Mononuclear cell (primary cell): Measurements from ENCODE around the gene DDA1. TPM values are rescaled to one million over a fixed set of nuclear protein-coding genes. Genes with fewer than 3 reads are reported as not detected.

Experiments used
- H3K27me3 ChIP-seq: 2 replicates; pipeline ENCODE4 v1.6.0; 2011; ENCODE audit warnings: low read length, control low read depth; ENCODE audit not compliant: insufficient read depth
- H3K4me1 ChIP-seq: 2 replicates; pipeline ENCODE4 v1.5.1; 2011; ENCODE audit warnings: mild to moderate bottlenecking, low read length, control low read depth; ENCODE audit not compliant: insufficient read depth
- H3K4me3 ChIP-seq: 2 replicates; pipeline ENCODE4 v1.5.1; 2011; ENCODE audit warnings: mild to moderate bottlenecking, low read length, moderate library complexity
- H3K9me3 ChIP-seq: 2 replicates; pipeline ENCODE4 v1.5.1; 2011; ENCODE audit warnings: low read depth, mild to moderate bottlenecking, control low read depth, low read length
- total RNA-seq: library from RNA; depleted of rRNA; stranded (reverse); fragments of >200 nt; gene quantifications from one replicate; pipeline ENCODE4 v1.2.3, GENCODE V29; 2012

DDA1 gene
- total RNA-seq, 1 donor, result 13.7 TPM

DNA sequence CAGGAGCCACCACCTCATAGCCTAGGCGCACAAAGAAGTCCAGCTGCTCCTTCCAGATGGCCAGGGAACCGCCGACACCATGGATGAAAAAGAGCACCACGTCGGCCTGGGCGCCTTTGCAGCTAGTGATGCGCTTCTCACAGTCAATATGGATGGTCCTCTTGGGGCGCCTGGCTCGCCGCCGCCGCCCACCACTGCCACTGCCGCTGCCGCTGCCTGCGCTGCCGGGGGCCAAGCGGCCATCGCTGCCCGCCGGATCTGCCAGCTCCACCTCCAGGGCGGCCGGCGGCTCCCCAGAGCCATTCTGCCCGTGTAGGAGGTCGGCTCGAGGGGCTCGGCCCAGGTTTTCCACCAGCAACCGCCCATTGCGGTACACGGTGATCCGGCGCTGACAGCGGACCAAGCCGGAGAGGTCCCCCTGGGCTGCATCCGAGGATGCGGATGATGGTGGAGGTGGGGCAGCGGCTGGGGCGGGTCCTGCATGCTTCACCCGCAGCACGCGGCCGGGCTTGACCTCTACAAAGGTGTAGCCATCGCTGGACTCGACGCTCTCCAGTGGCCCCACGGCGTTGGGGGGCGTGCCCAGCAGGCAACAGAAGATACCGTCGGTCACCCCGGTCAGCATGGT, 8.3 kb upstream of the DDA1 start:
- H3K4me3 ChIP-seq, result no peak overlapping the region
- H3K4me1 ChIP-seq, result peaks cover 35% of the 10 kb centered on the region
- H3K9me3 ChIP-seq, result no peaks in the 10 kb centered on the region
- no peaks in the 10 kb centered on the region for H3K27me3 ChIP-seq

DNA sequence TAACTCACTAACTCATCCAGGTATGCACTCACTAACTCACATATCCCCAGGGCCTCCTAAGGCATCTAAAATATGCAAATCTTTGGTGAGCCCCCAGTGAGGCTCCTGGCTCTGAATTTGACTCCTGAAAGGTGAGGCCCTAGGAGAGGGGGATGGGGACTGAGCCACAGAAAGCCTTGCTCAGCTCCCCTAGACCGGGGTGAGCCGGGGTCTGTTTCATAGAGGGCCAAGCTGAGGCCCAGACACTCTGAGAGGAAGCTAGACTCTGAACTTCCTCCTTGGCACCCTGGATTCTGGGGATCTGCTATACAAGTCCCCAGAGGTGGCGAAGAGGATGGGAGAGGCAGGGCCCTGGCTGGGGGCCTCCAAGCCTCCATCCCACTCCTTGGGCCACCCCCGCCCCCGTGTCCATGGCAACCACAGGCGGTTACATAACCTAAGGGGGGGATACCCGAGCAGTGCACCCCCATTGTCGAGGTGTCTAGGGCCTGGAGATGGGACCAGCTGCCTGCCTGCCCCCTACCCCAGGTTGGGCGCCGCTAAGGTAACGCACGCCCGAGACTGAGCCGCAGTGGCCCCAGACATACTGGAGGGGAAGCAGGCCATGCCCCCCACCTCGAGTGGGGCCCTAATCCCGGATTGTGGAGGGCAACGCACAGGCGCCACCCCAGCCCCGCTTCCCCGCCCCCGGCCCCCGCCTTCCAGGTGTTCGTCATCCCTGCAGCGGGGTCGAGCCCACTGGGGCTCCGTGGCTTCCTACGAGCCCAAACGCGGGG, 6.8 kb upstream of the DDA1 start:
- H3K4me3 ChIP-seq, result peak overlapping the region; percentile 59
- H3K9me3 ChIP-seq, result no peaks in the 10 kb centered on the region
- H3K4me1 ChIP-seq, result peaks cover 44% of the 10 kb centered on the region
- H3K27me3 ChIP-seq, result no peaks in the 10 kb centered on the region

DNA sequence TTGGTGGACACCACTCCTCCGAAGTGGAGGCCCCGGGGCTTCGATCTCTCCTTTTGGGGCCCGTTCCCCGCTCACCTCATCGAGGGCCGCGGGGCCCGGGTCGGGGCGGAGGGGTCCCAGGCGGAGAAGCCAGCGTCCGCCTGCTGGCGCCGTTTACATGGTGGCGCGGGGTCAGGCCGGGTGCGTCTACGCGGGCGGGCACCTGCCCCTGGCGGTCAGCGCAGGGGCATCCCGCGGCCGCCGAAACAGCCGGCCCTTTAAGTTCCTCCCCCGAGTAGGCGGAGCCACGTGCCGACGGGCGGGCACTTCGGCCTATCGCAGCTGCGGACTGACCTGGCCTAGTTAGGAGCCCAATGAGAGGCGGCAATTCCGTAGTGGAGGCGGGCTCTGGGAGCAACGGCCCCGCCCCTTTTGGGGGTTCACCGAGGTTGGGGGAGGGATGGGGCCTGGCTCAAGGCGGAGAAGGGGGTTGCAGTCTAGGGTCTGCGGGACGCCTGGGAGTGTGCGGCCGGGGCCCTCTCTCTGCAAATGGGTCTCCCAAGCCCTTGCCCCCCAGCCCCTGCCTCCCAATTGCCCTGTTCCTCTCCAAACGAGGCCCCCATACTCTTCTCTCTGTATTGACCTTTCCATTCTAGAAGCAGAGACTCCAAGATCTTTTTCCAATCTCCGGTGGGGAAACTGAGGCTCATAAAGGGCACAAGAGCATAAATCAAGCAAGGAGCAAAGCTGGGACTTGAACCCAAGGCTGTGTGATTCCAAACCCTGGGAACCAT, 6.0 kb upstream of the DDA1 start, which contains the start of gene ABHD8:
TSS of gene ABHD8 (minus strand) at position 259 of the 773 bp plus-strand sequence. CDS start 1,809 bp downstream, outside the sequence.
- no peaks in the 10 kb centered on the region for H3K9me3 ChIP-seq
- H3K27me3 ChIP-seq, result no peaks in the 10 kb centered on the region
- H3K4me1 ChIP-seq, result peaks cover 44% of the 10 kb centered on the region
- peak within 1 kb of the TSS; percentile 59 for H3K4me3 ChIP-seq

DNA sequence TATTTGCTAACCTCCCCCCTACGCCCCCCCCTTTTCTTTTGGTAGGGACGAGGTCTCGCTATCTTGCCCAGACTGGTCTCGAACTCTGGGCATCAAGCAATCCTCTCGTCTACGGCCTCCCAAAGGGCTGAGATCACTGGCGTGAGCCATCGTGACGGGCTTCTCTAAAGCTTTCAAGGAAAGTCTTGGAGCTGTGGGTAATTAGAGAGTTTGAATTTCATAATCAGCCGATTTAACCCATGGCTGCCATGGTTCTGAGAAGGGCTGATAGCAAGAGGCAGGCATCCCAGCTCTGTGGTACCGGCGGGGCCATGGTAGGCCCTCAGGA, 5.5 kb upstream of the DDA1 start:
- H3K27me3 ChIP-seq, result no peaks in the 10 kb centered on the region
- no peak overlapping the region for H3K4me3 ChIP-seq
- peaks cover 47% of the 10 kb centered on the region for H3K4me1 ChIP-seq
- H3K9me3 ChIP-seq, result no peaks in the 10 kb centered on the region

DNA sequence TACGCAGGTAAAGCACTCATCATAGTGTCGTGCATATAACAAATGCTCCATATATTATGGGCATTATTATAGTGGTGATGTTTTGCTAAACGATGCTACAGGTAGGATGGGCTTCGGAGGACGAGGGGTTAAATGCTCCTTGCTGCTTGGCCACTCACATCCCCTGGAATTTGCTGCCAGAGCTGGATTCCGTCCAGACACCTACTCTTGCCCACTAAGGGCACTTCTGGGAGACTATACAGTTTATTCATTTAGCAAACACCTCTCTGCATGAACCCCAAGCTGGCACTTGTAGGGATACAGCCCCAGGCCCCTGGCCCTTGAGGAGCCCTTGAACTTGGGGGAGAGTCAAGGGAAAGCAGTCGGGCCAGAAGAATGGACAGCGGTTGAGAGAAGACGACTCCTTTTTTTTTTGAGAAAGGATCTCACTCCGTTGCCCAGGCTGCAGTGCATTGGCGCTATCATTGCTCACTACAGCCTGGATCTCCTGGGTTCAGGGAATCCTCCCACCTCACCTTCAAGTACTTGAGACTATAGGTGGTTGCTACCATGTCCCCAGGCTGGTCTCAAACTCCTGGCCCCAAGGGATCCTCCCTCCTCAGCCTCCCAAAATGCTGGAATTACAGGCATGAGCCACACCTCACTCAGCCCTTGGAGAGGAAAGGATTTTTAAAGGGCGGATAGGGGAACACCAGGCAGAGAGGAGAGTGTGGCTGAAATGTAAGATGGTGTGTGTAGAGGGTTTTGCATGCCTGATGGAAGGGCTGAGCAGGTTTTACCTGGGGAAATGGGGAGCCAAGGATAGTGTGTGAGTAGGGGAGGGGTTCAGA, 4.8 kb upstream of the DDA1 start:
- H3K4me1 ChIP-seq, result peaks cover 50% of the 10 kb centered on the region
- H3K4me3 ChIP-seq, result no peak overlapping the region
- H3K27me3 ChIP-seq, result no peaks in the 10 kb centered on the region

DNA sequence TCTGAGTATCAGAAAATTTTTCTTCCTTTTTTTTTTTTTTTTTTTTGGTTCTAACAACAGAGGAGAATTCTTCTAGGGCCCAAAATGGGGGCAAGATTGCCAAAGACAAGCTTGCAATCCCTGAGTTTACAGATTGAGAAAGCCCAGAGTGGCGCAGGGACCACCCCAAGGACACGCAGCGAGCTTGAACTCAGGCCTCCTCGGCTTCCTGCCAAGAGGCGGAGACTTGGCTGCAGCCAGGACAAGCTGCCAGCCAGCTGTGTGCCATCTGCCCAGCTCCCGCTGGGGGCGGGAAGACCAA, 4.2 kb upstream of the DDA1 start:
- H3K27me3 ChIP-seq, result no peaks in the 10 kb centered on the region
- H3K9me3 ChIP-seq, result no peaks in the 10 kb centered on the region
- peaks cover 56% of the 10 kb centered on the region for H3K4me1 ChIP-seq
- H3K4me3 ChIP-seq, result peak overlapping the region; percentile 56

More for the DNA sequence above, 4.8 kb upstream of the DDA1 start:
- no peaks in the 10 kb centered on the region for H3K9me3 ChIP-seq

DNA sequence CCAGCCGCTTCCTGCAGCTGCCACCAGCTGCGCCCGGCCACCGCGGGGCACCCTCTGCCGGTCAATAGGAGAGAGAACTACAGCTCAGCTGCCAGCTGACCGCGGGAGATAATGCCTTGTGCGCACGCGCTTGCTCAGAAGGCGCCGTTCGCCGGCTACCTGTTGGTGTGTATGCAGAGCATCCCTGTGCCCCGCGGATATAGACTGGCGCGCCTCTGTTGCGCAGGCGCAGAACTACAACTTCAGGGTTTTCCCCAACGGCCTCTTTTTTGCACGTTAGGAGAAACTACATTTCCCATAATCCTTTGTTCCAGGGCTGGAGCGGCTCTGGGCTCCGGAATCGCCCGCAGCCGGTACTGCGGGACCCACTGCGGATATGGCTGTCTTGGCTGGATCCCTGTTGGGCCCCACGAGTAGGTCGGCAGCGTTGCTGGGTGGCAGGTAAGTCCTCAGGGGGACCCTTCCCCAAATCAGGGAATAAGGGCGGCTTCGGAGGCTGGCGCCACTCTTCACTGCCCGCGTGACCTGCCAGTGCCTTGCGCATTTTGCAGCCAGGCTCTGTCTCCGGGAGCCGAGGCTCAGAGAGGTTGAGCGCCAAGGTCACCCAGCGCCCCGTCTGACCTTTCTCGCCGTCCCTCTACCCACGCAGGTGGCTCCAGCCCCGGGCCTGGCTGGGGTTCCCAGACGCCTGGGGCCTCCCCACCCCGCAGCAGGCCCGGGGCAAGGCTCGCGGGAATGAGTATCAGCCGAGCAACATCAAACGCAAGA, 3.7 kb upstream of the DDA1 start, which contains the start of gene MRPL34:
TSS of gene MRPL34 (plus strand) at position 356 of the 768 bp plus-strand sequence. CDS start at position 377, 21 bp downstream.
- Histone ChIP-seq H3K4me3 (peak within 1 kb of the TSS; percentile 56), H3K4me1 (peaks cover 61% of the 10 kb centered on the region), H3K9me3 (no peaks in the 10 kb centered on the region), H3K27me3 (no peaks in the 10 kb centered on the region)

DNA sequence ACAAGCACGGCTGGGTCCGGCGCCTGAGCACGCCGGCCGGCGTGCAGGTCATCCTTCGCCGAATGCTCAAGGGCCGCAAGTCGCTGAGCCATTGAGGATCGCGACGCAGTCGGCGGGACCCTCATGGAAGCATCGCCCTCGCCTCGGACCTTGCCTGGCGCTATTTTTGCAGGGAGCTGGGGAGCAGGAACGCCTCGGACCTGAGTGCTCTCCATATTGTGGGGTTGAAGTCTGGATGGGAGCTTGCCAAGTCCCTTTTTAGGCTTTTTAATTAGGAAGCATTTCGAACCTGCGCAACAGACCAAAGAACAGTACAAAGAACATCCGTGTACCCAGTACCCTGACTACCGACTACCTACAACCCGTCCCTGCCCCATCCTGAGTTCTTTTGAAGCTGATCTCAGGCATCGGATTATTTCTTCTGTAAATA, 3.1 kb upstream of the DDA1 start:
- peak overlapping the region; percentile 56 for H3K4me3 ChIP-seq
- H3K27me3 ChIP-seq, result no peaks in the 10 kb centered on the region
- peaks cover 64% of the 10 kb centered on the region for H3K4me1 ChIP-seq
- H3K9me3 ChIP-seq, result no peaks in the 10 kb centered on the region

DNA sequence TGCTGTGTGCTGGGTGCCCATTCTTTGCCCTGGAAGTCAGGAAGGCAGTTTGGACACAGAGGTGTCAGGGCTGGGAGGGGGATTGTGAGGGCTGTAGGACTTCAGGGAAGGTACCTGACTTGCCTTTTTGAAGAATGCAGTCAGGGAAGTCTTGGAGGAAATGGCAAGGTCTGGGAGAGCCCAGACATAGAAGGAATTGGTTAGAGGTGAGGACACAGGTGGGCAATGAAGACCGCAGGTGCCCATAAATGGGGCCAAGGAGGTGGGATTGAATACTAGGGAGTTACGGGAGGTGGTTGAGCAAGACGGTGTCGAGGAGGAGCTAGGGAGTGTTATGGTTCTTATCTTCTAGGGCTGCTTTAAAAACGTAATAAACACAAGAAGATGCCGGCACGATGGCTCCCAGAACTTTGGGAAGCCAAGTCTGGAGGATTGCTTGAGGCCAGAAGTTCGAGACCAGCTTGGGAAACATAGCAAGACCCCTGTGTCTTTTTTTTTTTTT, 1.4 kb upstream of the DDA1 start:
- H3K4me1 ChIP-seq, result peaks cover 53% of the 10 kb centered on the region
- H3K4me3 ChIP-seq, result no peak overlapping the region
- no peaks in the 10 kb centered on the region for H3K27me3 ChIP-seq
- no peaks in the 10 kb centered on the region for H3K9me3 ChIP-seq

DNA sequence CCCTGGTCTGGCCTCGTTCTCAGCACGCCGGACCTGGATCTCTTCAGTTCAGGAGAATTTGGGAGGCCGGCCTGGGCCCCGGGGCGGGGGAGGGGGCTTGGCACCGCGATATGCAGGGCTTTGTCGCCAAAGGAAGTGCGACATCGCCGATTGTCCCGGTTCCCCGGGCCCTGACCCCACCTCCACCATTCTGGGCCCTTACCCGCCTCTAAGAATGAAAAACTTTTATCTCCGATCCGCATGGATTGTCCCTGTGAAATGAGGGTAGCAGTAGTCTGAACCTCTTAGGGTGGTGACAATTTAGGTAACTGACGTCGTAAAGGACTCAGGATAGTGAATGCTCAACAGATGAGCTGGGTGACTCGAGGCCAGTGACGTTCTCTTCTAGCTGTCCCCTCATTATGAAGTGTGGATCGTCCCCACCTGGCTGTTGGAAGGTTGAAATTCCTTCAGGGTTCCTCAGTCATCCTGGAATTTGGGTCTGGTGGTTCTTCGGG, 650 bp downstream of the DDA1 start:
- H3K4me3 ChIP-seq, result peak overlapping the region; percentile 87
- H3K27me3 ChIP-seq, result no peaks in the 10 kb centered on the region
- H3K9me3 ChIP-seq, result no peaks in the 10 kb centered on the region
- H3K4me1 ChIP-seq, result peaks cover 35% of the 10 kb centered on the region

DNA sequence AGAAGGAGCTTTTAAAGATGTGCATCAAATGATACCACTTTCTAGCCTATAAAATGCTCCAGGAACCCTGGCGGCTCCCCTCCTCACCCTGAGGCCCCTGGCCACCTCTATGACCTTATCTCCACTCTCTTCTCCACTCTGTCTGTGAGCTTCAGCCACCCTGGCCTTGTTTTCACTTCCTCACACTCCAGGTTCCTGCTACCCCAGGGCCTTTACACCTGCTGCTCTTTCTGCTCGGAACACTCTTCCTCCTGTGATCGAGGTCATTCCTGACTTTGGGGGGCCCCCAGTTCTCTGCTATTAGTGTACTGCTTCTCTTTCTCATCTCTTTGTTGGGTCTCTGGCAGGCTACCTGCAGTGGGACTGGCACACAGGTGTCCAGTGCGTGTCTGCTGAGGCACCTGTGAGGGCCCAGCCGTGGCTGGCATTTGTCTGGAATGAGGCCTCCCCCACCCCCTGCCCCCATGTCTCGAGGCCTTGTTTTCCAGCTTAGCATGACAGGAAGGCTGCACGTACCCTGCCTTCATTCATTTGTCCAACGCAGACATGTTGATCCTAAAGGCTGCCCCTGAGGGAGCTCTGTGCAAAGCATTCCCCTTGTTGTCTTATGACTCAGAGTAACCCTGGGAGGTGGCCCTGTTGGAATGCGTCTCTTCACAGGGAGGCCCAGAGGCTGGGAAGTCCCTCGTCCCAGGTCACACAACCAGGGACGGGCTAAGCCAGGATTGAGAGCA, 2.3 kb downstream of the DDA1 start:
- Histone ChIP-seq H3K27me3 (no peaks in the 10 kb centered on the region), H3K4me1 (peaks cover 24% of the 10 kb centered on the region), H3K9me3 (no peaks in the 10 kb centered on the region), H3K4me3 (no peak overlapping the region)

DNA sequence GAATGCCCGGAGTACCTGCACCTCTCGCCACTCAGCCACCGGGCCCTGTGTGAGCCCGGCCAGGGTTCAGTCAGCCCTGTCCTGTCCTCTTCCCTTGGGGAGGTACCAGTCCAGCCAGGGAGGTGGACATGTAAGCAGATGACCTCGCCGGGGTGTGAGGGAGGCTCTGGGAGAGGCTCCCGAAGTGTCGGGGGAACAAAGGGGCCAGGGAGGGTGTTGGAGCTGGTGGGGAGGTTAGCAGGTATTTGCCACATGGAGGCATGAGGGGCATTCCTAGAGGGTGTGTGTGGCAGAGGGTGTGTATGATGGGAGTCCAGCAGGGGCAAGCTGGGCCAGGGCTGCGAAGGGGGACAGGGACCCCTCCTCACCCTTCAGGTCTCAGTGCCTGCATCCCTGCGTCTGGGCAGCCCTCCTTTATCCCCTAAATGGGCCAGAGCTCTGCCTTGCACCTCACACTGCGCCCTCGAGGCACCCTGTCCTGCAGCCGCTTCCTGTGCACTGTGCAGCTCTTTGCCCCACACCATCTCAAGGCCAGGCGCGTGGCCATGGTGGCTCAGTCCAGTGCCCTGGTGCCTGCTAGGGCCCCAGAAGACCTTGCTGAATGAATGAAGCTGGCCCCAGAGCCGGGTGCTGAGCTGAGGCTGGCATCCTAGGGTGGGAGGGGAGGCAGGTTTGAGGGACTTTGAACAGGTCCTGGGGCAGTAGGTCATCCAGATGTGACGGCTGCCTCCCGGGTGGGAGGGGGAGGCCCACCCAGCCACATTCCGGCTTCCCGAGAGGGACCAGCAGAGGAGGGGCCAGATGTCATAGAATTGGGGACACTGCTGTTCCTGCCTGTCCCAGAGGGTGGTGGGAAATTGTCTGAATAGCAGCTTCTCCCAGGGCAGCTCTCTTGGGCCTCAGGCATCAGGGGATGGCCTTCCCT, 3.1 kb downstream of the DDA1 start:
- Histone ChIP-seq H3K9me3 (no peaks in the 10 kb centered on the region), H3K4me1 (peaks cover 27% of the 10 kb centered on the region), H3K27me3 (no peaks in the 10 kb centered on the region), H3K4me3 (no peak overlapping the region)
